GM18526 (cell line): ENCODE results near the gene LACTB.

Experiments used
- POLR2A ChIP-seq: IDR thresholded peaks from 3 replicates; pipeline ENCODE4 v1.6.1; 2011; ENCODE audit not compliant: insufficient read length; ENCODE audit errors: extremely low read depth

The LACTB gene

DNA sequence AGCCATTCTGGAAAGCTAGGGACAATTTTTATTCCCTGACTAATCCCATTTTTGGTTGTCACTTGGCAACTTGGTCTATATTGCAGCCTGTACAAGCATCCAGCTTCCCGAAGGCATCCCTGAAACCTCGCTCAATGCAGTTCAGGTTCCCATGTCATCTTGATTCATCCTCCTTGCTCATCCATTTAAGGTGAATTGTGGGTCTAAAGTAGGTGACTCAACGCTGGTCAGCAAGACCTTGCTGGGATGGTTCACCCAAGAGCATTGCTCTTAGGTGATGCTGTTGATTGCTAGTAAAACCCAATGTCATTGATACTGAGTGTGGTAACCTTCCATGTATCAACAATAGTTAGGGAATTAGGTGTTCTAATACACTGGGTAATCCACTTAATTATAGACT lies 54.6 kb downstream of the LACTB start:
- TF ChIP-seq POLR2A = no peak

DNA sequence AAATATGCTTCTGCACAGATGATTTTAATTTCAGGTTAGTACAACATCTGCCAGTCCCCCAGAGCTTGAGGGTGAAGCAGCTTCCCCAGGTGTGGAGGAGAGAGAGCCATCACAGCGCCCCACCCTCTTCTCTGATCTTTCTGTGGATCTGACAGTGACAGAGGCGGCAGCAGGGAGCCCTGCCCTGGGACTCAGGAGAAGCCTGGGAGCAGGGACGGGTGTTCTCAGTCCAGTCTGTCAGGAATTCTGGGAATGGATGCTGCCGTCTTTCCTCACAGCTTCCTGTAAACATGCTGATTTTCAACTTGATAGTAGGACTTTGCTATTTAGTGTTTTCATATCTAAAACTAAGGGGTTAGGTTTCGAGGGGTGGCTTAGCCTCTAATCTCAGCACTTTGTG lies 56.4 kb downstream of the LACTB start:
- no peak for TF ChIP-seq POLR2A

GRCh38 chr15:63180746-63181145 lies 59.1 kb downstream of the LACTB start:
- no peak for TF ChIP-seq POLR2A

DNA sequence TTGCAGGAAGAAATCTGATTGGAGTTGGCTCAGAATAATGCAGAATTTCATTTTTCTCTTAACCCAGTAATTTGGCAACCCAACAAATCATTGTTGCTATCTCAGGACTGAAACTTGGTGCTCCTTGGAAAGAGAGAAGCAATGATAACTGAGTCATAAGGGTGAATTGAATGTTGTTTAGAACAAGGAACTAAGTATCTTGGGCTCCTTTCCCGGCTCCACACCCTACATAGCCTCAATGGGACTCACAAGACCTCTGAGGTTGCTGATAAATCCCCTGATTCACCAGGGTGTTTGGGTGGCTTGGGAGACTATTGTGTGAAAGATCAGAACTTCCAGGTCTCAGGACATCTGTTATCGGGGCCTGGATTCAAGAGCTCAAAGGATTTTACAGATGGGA lies 60.0 kb downstream of the LACTB start:
- TF ChIP-seq POLR2A = no peak

DNA sequence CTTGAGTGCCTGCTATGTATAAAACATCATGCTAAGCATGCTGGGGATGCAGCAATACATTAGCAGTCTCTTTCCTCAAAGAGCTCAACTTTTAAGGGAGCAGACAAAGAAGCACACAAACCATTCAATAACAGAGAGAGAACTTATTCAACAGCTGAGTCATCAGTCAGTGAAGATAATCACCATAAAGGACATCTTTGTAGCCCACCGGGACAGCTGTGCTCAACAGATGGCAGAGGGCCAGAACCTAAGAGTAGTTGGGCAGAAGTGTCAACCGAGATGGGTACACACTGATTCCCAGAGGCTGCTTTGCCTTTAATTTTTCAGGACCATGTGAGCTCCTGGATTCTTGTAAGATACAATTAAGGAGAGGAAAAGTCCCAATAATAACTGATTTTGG lies 63.5 kb downstream of the LACTB start:
- TF ChIP-seq POLR2A = no peak

- no peak for TF ChIP-seq POLR2A
These were observed 64.4 kb downstream of the LACTB start for GRCh38 chr15:63186065-63186464.

DNA sequence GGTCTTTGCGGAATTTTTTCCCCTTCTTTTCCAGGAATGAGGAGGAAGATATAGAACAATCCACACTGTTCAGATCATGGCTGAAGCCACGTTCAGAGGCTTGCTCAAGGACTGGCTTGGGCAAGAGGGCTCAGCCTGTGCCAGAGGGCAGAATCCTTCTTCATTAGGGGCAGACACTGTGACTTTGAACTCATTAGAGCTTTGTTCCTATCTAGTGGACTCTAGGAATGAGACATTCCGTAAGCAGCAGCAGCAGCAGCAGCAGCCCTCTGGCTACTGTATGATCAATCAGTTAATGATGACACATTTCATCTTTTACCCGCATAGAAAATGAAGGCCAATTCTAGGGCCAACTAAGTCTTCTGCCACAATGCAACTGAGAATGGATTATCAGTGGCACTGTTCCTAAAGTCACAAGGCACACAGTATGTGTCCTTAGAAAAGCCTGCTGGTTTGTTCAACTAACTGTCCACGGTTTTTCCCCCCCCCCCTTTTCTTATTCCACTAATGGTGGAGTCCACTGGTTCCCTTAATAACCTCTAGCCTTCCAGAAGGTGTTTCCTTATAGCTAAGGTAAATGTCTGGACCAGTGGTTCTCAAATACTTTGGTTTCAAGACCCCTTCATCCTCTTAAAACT lies 66.0 kb downstream of the LACTB start:
- no peak for TF ChIP-seq POLR2A

DNA sequence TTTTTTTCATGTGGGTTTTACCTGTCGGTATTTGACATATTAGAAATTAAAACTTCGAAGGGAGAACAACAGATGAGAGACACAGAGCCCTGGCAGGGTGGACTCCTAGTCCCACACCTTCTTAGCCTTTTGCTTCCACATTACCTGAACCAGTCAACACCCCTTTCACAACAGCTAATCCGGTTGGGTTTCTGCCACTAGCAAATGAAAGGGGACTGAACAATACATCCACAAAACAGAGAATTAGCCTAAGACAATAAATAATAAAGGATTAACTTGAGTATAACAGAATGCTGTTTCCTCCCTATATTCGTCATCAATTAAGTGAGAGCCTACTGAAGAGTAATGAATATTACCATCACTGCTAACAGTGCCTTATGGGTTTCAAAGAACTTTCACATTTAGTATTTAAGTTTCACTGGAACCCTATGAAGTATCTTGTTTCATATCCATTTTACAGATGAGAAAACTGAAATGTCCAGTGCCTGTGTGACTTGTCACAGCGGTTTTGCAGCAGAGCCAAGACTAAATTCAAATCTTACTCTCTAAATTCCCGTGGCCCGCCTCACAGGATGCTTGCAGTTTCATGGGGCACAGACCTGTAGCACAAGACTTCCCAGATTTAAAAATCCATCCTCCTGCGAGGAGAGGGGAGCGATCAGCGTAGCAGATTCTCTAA lies 66.7 kb downstream of the LACTB start:
- TF ChIP-seq POLR2A = no peak

DNA sequence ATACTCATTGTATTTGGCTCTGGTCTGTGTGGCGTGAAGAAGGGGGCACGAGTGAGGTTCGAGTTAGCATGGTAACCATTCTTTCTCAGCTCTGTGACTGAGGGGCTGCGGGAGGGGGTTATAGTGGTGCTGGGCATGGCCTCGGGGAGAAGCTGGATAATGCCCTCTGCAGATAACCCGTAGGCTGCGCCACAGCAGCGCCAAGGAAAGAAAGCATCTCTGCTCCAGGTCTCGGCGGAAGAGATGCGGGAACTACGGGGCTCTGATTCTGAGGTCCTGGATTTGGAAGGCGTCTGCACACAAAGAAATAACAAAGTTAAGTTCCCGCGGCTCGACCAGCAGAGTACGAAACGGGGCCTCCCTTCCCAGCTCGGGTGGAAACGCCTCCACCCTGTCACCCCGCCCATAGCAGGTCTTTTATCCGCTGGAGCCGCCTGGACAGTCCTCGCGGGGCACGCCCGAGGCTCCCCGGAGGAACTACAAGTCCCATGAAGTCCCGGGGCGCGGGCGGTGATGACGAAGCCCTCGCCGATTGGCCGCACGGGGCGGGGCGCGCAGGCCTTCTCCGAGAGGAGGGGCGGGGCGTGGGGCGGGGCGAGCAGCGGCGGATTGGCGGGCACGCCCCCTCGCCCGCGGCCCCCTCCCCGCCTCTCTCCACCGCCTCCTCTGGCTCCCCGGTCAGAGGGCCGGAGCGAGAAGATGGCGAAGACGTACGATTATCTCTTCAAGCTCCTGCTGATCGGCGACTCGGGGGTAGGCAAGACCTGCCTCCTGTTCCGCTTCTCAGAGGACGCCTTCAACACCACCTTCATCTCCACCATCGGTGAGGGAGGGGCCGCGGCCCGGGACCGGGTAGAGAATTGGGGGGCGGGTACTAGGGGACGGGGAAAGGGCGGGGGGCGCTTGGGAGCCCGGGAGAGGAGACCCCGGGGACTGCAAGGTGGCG lies 67.5 kb downstream of the LACTB start, which contains the start of gene RAB8B:
Gene RAB8B (plus strand): TSS at position 681 of the 946 bp plus-strand sequence. CDS start 19 bp downstream, at position 700.
- peak; percentile 72 for TF ChIP-seq POLR2A

DNA sequence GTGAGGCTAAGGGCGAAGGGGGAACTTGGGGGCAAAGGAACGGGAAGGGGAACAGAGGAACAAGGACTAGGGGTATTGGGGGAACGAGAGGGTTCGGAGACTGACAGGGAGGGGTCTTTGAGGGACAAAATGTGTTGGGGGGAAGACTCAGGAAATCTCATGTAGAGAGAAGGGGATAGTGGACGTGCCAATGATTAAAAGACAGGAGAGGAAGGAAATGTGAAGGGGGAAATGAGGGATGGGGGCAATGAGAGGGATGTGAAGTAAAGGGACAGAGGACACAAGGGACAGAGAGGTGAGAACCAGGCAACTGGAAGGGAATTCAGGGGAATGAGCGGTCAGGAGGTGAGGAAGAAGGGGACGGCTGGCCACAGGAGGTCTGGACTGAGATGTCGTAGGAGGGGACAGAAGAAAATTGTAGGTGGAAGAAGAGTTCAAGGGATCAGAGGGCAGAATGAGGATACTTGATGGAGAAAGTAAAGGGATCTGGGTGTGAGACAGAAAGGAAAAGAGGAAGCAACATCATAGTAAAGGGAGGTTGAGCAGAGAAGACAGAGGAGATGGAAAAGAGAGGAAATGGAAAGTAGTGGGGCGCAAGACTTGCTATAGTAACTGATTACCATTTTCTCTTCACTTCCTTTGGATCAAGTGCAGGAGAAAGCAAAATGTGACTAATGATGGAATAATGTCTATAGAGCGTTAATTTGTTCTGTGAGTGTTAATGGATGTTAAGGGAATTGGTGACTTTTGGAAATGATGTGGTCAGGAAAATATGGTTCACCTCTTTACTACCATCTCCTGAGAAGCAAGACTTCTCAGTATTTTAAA lies 68.5 kb downstream of the LACTB start:
- no peak for TF ChIP-seq POLR2A

- no peak for TF ChIP-seq POLR2A
These were observed 69.3 kb downstream of the LACTB start for GRCh38 chr15:63190769-63191649.
